H9 (cell line): ENCODE results near the gene CLN3. TPM values are rescaled to one million over a fixed set of nuclear protein-coding genes. Genes with fewer than 3 reads are reported as not detected.

Source experiments
- DNase-seq: peaks from one replicate; pipeline ENCODE4 v3.0.0-alpha.2; 2017
- H2AFZ ChIP-seq: one replicate; pipeline ENCODE4 v1.6.1; 2013; ENCODE audit warnings: mild to moderate bottlenecking, low read length, control low read depth, moderate library complexity
- H2AK5ac ChIP-seq: 2 replicates; pipeline ENCODE4 v1.6.1; 2013; ENCODE audit warnings: low read length, control low read depth, mixed read lengths; ENCODE audit not compliant: insufficient read length
- H2BK120ac ChIP-seq: one replicate; pipeline ENCODE4 v1.6.1; 2013; ENCODE audit warnings: low read depth, mild to moderate bottlenecking, low read length, control low read depth, inconsistent platforms; ENCODE audit not compliant: poor library complexity, severe bottlenecking
- H2BK12ac ChIP-seq: 2 replicates; pipeline ENCODE4 v1.6.1; 2013; ENCODE audit warnings: low read length, control low read depth, mixed read lengths, low read depth; ENCODE audit not compliant: insufficient read length
- H2BK15ac ChIP-seq: 2 replicates; pipeline ENCODE4 v1.6.1; 2013; ENCODE audit warnings: low read depth, low read length, control low read depth
- H2BK20ac ChIP-seq: one replicate; pipeline ENCODE4 v1.6.1; 2013; ENCODE audit warnings: low read depth, mild to moderate bottlenecking, low read length, control low read depth, inconsistent platforms; ENCODE audit not compliant: poor library complexity, severe bottlenecking
- H2BK5ac ChIP-seq: 2 replicates; pipeline ENCODE4 v1.6.1; 2013; ENCODE audit warnings: low read length, control low read depth, mixed read lengths; ENCODE audit not compliant: insufficient read length
- H3K14ac ChIP-seq: 2 replicates; pipeline ENCODE4 v1.6.1; 2013; ENCODE audit warnings: low read length, control low read depth; ENCODE audit not compliant: insufficient read depth
- H3K18ac ChIP-seq: 2 replicates; pipeline ENCODE4 v1.6.1; 2013; ENCODE audit warnings: low read depth, mild to moderate bottlenecking, mixed read lengths, low read length, control low read depth; ENCODE audit not compliant: insufficient read length
- H3K23ac ChIP-seq: 2 replicates; pipeline ENCODE4 v1.6.1; 2013; ENCODE audit warnings: low read length, control low read depth, mixed read lengths, low read depth; ENCODE audit not compliant: insufficient read length
- H3K23me2 ChIP-seq: 2 replicates; pipeline ENCODE4 v1.6.1; 2013; ENCODE audit warnings: low read depth, mild to moderate bottlenecking, mixed read lengths, low read length, control low read depth; ENCODE audit not compliant: insufficient read length, poor library complexity, severe bottlenecking
- H3K27ac ChIP-seq: 2 replicates; pipeline ENCODE4 v1.5.1; 2013; ENCODE audit warnings: low read length, control low read depth, mixed read lengths, low read depth; ENCODE audit not compliant: insufficient read length
- H3K27me3 ChIP-seq: 2 replicates; pipeline ENCODE4 v1.6.1; 2013; ENCODE audit warnings: low read length, control low read depth, inconsistent platforms; ENCODE audit not compliant: insufficient read depth
- H3K4ac ChIP-seq: 2 replicates; pipeline ENCODE4 v1.6.1; 2013; ENCODE audit warnings: low read depth, mild to moderate bottlenecking, control low read depth, inconsistent platforms, low read length, moderate library complexity
- H3K4me1 ChIP-seq: 2 replicates; pipeline ENCODE4 v1.6.1; 2013; ENCODE audit warnings: low read length, control low read depth, inconsistent platforms; ENCODE audit not compliant: insufficient read depth
- H3K4me2 ChIP-seq: 2 replicates; pipeline ENCODE4 v1.6.1; 2013; ENCODE audit warnings: low read length, control low read depth, mixed read lengths; ENCODE audit not compliant: insufficient read length, insufficient read depth
- H3K56ac ChIP-seq: 2 replicates; pipeline ENCODE4 v1.6.1; 2013; ENCODE audit warnings: low read depth, mild to moderate bottlenecking, mixed read lengths, low read length, control low read depth; ENCODE audit not compliant: insufficient read length
- H3K79me1 ChIP-seq: 2 replicates; pipeline ENCODE4 v1.6.1; 2013; ENCODE audit warnings: low read depth, mild to moderate bottlenecking, moderate library complexity, low read length, control low read depth, inconsistent platforms; ENCODE audit not compliant: insufficient read depth, poor library complexity, severe bottlenecking
- H3K79me2 ChIP-seq: 2 replicates; pipeline ENCODE4 v1.6.1; 2013; ENCODE audit warnings: low read length, control low read depth, inconsistent platforms; ENCODE audit not compliant: insufficient read depth
- H3K9ac ChIP-seq: 2 replicates; pipeline ENCODE4 v1.6.1; 2013; ENCODE audit warnings: low read length, control low read depth, mixed read lengths; ENCODE audit not compliant: insufficient read length; ENCODE audit errors: extremely low read depth
- H3K9me3 ChIP-seq: one replicate; pipeline ENCODE4 v1.6.1; 2013; ENCODE audit warnings: low read depth, low read length, inconsistent platforms; ENCODE audit not compliant: control insufficient read depth
- H3T11ph ChIP-seq: one replicate; pipeline ENCODE4 v1.6.1; 2013; ENCODE audit warnings: mild to moderate bottlenecking, low read length, control low read depth, inconsistent platforms
- H4K20me1 ChIP-seq: one replicate; pipeline ENCODE4 v1.6.1; 2013; ENCODE audit not compliant: control insufficient read depth, insufficient read length, insufficient read depth
- H4K5ac ChIP-seq: 2 replicates; pipeline ENCODE4 v1.6.1; 2013; ENCODE audit warnings: low read depth, mild to moderate bottlenecking, mixed read lengths, low read length, control low read depth; ENCODE audit not compliant: insufficient read length
- H4K8ac ChIP-seq: replicated peaks from 2 replicates; pipeline ENCODE4 v1.6.1; 2013; ENCODE audit warnings: low read length, control low read depth, mixed read lengths, low read depth; ENCODE audit not compliant: insufficient read length
- H4K91ac ChIP-seq: 2 replicates; pipeline ENCODE4 v1.6.1; 2013; ENCODE audit warnings: low read depth, mild to moderate bottlenecking, moderate library complexity, mixed read lengths, low read length, control low read depth; ENCODE audit not compliant: insufficient read length
- H3K27ac Mint-ChIP-seq, 3 experiments: 2 replicates in 2 of 3; 3 replicates in 1 of 3; pipeline ENCODE4 v1.8.0; 2020 to 2021; ENCODE audit warnings: mixed read lengths in 3 of 3, mild to moderate bottlenecking in 1 of 3, moderate library complexity in 1 of 3
- H3K27me3 Mint-ChIP-seq: 2 replicates; pipeline ENCODE4 v1.8.0; 2021; ENCODE audit warnings: low read depth, mild to moderate bottlenecking, moderate library complexity, mixed read lengths
- H3K36me3 Mint-ChIP-seq, 3 experiments: 2 replicates in 2 of 3; 3 replicates in 1 of 3; pipeline ENCODE4 v1.8.0; 2020 to 2021; ENCODE audit warnings: low read depth in 3 of 3, mixed read lengths in 3 of 3; ENCODE audit not compliant: insufficient read depth in 1 of 3
- H3K4me1 Mint-ChIP-seq, 2 experiments: 2 replicates each; pipeline ENCODE4 v1.8.0; 2020; ENCODE audit warnings: mixed read lengths in 2 of 2
- H3K4me3 Mint-ChIP-seq, 2 experiments: 2 replicates in 1 of 2; 3 replicates in 1 of 2; pipeline ENCODE4 v1.8.0; 2020 to 2021; ENCODE audit warnings: mild to moderate bottlenecking in 2 of 2, mixed read lengths in 2 of 2, moderate library complexity in 1 of 2
- H3K9me3 Mint-ChIP-seq, 2 experiments: 2 replicates in 1 of 2; 3 replicates in 1 of 2; pipeline ENCODE4 v1.8.0; 2020; ENCODE audit warnings: mild to moderate bottlenecking in 2 of 2, mixed read lengths in 2 of 2, moderate library complexity in 1 of 2
- WGBS: extraction: QIAGEN DNeasy Blood & Tissue Kit; methylation state at CpG from one replicate; pipeline ENCODE4 v1.1.7; 2013; ENCODE audit warnings: missing lambda C conversion rate, low lambda C conversion rate, mixed read lengths; ENCODE audit not compliant: insufficient read length; ENCODE audit errors: extremely low coverage; 5-methylcytosine and 5-hydroxymethylcytosine counted together
- total RNA-seq: library from RNA; stranded (reverse); gene quantifications from 2 replicates; pipeline ENCODE4 v1.2.1, GENCODE V29; 2021
- TF ChIP-seq, protein P1 (sequence below): fragments of 200-600 bp; sonication (generic); conservative IDR thresholded peaks from 3 replicates; pipeline ENCODE4 v1.8.0; 2021; ENCODE audit warnings: antibody characterized with exemption, mild to moderate bottlenecking

Gene CLN3
- total RNA-seq, 1 experiment from 2014 or later = 21.4 TPM

- Histone ChIP-seq H2BK20ac (no peak overlapping the region), H2BK15ac (no peak overlapping the region), H3T11ph (no peak overlapping the region), H3K79me1 (no peaks in the 10 kb centered on the region), H3K14ac (no peak overlapping the region), H2AFZ (no peak overlapping the region), H3K9ac (no peak overlapping the region), H4K20me1 (no peaks in the 10 kb centered on the region), H4K91ac (no peak overlapping the region), H3K4me1 (no peaks in the 10 kb centered on the region), H3K27ac (no peak overlapping the region), H3K9me3 (no peaks in the 10 kb centered on the region), H3K18ac (no peak overlapping the region), H3K79me2 (no peaks in the 10 kb centered on the region), H2BK12ac (no peak overlapping the region), H3K56ac (no peak overlapping the region), H3K27me3 (no peaks in the 10 kb centered on the region), H3K4ac (no peak overlapping the region), H2BK5ac (no peak overlapping the region), H2BK120ac (no peak overlapping the region), H2AK5ac (no peak overlapping the region), H4K5ac (no peak overlapping the region), H3K4me2 (no peak overlapping the region), H4K8ac (no peak overlapping the region), H3K23ac (no peak overlapping the region), H3K23me2 (no peaks in the 10 kb centered on the region)
- no peaks in the 10 kb centered on the region for H3K9me3 Mint-ChIP-seq
- H3K27me3 Mint-ChIP-seq = peaks cover 1% of the 10 kb centered on the region; the same call in 1 of the 2 replicates
- peak overlapping the region in 1 of 2 experiments; percentile 47; a peak in 1 of 5 replicates for H3K4me3 Mint-ChIP-seq
- no CpG with 5 or more reads among the region's 9 CpGs for WGBS
- H3K27ac Mint-ChIP-seq = peak overlapping the region in 1 of 3 experiments; percentile 94; a peak in 3 of 7 replicates
- no peaks in the 10 kb centered on the region for H3K36me3 Mint-ChIP-seq
- peaks cover 6 to 10% of the 10 kb centered on the region in 2 experiments; a peak in 3 of 4 replicates for H3K4me1 Mint-ChIP-seq
- peak; percentile 89 for DNase-seq
- TF ChIP-seq, protein P1, sequence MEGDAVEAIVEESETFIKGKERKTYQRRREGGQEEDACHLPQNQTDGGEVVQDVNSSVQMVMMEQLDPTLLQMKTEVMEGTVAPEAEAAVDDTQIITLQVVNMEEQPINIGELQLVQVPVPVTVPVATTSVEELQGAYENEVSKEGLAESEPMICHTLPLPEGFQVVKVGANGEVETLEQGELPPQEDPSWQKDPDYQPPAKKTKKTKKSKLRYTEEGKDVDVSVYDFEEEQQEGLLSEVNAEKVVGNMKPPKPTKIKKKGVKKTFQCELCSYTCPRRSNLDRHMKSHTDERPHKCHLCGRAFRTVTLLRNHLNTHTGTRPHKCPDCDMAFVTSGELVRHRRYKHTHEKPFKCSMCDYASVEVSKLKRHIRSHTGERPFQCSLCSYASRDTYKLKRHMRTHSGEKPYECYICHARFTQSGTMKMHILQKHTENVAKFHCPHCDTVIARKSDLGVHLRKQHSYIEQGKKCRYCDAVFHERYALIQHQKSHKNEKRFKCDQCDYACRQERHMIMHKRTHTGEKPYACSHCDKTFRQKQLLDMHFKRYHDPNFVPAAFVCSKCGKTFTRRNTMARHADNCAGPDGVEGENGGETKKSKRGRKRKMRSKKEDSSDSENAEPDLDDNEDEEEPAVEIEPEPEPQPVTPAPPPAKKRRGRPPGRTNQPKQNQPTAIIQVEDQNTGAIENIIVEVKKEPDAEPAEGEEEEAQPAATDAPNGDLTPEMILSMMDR = no peak
Measured at GRCh38 chr16:28531777-28532744, 40.2 kb upstream of the CLN3 start.
